ENCODE data around the gene REN. TPM values are rescaled to one million over a fixed set of nuclear protein-coding genes. Genes with fewer than 3 reads are reported as not detected.

The REN gene
- polyA plus RNA-seq, 1 donor from 2014 or later, result not detected

- H3K27me3 ChIP-seq (ENCODE audit: insufficient read depth, low read depth, low read length), result peaks cover 48% of the 10 kb centered on the region
- no peak overlapping the region for H3K27ac ChIP-seq (ENCODE audit: low read length)
- H3K9me3 ChIP-seq (ENCODE audit: low read length), result no peaks in the 10 kb centered on the region
- no peaks in the 10 kb centered on the region for H3K9me2 ChIP-seq (ENCODE audit: insufficient read depth, low read length)
- H3K4me3 ChIP-seq (ENCODE audit: low read length), result no peak overlapping the region
- no peaks in the 10 kb centered on the region for H4K20me1 ChIP-seq (ENCODE audit: insufficient read depth)
- TF ChIP-seq EZH2 (IDR thresholded peaks at IDR 0.05; ENCODE audit: borderline replicate concordance, insufficient read depth, low read length, poor library complexity, severe bottlenecking) (no peak), REST (IDR thresholded peaks at IDR 0.05; ENCODE audit: borderline replicate concordance) (no peak), CTCF (IDR thresholded peaks at IDR 0.05; ENCODE audit: poor library complexity, severe bottlenecking) (no peak), MXI1 (conservative IDR thresholded peaks at IDR 0.05; ENCODE audit: poor library complexity, severe bottlenecking) (no peak), TAF1 (IDR thresholded peaks at IDR 0.05; ENCODE audit: low read depth) (no peak), POLR2AphosphoS5 (IDR thresholded peaks at IDR 0.05) (no peak), RAD21 (conservative IDR thresholded peaks at IDR 0.05) (no peak), SMC3 (conservative IDR thresholded peaks at IDR 0.05; ENCODE audit: poor library complexity) (no peak), EP300 (conservative IDR thresholded peaks at IDR 0.05; ENCODE audit: poor library complexity, severe bottlenecking) (no peak)
- H2AFZ ChIP-seq (ENCODE audit: low read depth, low read length), result no peak overlapping the region
- no peak overlapping the region for H3K4me2 ChIP-seq (ENCODE audit: low read length)
- H3K9ac ChIP-seq (ENCODE audit: low read length), result no peak overlapping the region
- no peaks in the 10 kb centered on the region for H3K36me3 ChIP-seq (ENCODE audit: insufficient read depth, low read length)
- H3F3A ChIP-seq (ENCODE audit: insufficient read depth, low read length, poor library complexity, severe bottlenecking), result no peaks in the 10 kb centered on the region
- H3K79me2 ChIP-seq (replicated peaks; ENCODE audit: insufficient read depth, low read length), result no peaks in the 10 kb centered on the region
Measured at GRCh38 chr1:204112876-204113730, 53.0 kb downstream of the REN start.

- no peak overlapping the region for H3K9ac ChIP-seq (ENCODE audit: low read length)
- no peaks in the 10 kb centered on the region for H4K20me1 ChIP-seq (ENCODE audit: insufficient read depth)
- H3K9me3 ChIP-seq (ENCODE audit: low read length), result no peaks in the 10 kb centered on the region
- H3K79me2 ChIP-seq (replicated peaks; ENCODE audit: insufficient read depth, low read length), result no peaks in the 10 kb centered on the region
- TF ChIP-seq SMC3 (conservative IDR thresholded peaks at IDR 0.05; ENCODE audit: poor library complexity) (no peak), EP300 (conservative IDR thresholded peaks at IDR 0.05; ENCODE audit: poor library complexity, severe bottlenecking) (no peak), CTCF (IDR thresholded peaks at IDR 0.05; ENCODE audit: poor library complexity, severe bottlenecking) (no peak), RAD21 (conservative IDR thresholded peaks at IDR 0.05) (no peak)
- no peaks in the 10 kb centered on the region for H3K9me2 ChIP-seq (ENCODE audit: insufficient read depth, low read length)
- no peak overlapping the region for H3K27ac ChIP-seq (ENCODE audit: low read length)
- no peak overlapping the region for H2AFZ ChIP-seq (ENCODE audit: low read depth, low read length)
- no peaks in the 10 kb centered on the region for H3F3A ChIP-seq (ENCODE audit: insufficient read depth, low read length, poor library complexity, severe bottlenecking)
- no peaks in the 10 kb centered on the region for H3K36me3 ChIP-seq (ENCODE audit: insufficient read depth, low read length)
- H3K4me2 ChIP-seq (ENCODE audit: low read length), result no peak overlapping the region
- H3K4me3 ChIP-seq (ENCODE audit: low read length), result no peak overlapping the region
- peaks cover 69% of the 10 kb centered on the region for H3K27me3 ChIP-seq (ENCODE audit: insufficient read depth, low read depth, low read length)
Measured at GRCh38 chr1:204110894-204111633, 55.1 kb downstream of the REN start.

Measured in neural cell (in vitro differentiated cells).